A549 (cell line): ENCODE data around the gene BICDL1.

ENCODE experiments used
- BHLHE40 ChIP-seq: IDR thresholded peaks from 2 replicates; pipeline ENCODE4 v1.6.1; 2012; ENCODE audit warnings: low read depth, low read length, inconsistent platforms
- CEBPB ChIP-seq, 2 experiments: fragments of >200 bp in 1 of 2; sonication (Bioruptor Twin) in 1 of 2; formaldehyde crosslinking in 1 of 2; IDR thresholded peaks; 2 replicates each; pipeline ENCODE4 v1.6.1; 2012 to 2016
- CHD2 ChIP-seq: fragments of 150-350 bp; IDR thresholded peaks from 2 replicates; pipeline ENCODE4 v1.6.1; 2014; ENCODE audit warnings: low read length; ENCODE audit not compliant: partially characterized antibody
- FOSL2 ChIP-seq, 2 experiments: fragments of 450-650 bp in 1 of 2; fragments of >200 bp in 1 of 2; sonication (Bioruptor Twin) in 1 of 2; formaldehyde crosslinking; IDR thresholded peaks; 2 replicates each; pipeline versions ENCODE4 v1.5.0 to v1.6.1; 2016 to 2020; ENCODE audit warnings: mild to moderate bottlenecking in 1 of 2, moderate library complexity in 1 of 2
- GATA3 ChIP-seq: IDR thresholded peaks from 2 replicates; pipeline ENCODE4 v1.6.1; 2012; ENCODE audit warnings: borderline replicate concordance
- HOXB5 ChIP-seq: fragments of 250-450 bp; sonication (Bioruptor Pico); IDR thresholded peaks from 2 replicates; pipeline ENCODE4 v1.5.0; 2020; ENCODE audit warnings: mild to moderate bottlenecking, moderate library complexity
- JUN ChIP-seq, 2 experiments: fragments of >200 bp; sonication (Bioruptor Twin); formaldehyde crosslinking; IDR thresholded peaks; 2 replicates in 1 of 2; 3 replicates in 1 of 2; pipeline ENCODE4 v1.6.1; 2016 to 2017
- KDM1A ChIP-seq: fragments of 200-600 bp; sonication (generic); IDR thresholded peaks from 2 replicates; pipeline ENCODE4 v1.6.1; 2016; ENCODE audit warnings: low read depth, mild to moderate bottlenecking
- MAFK ChIP-seq: fragments of 450-650 bp; IDR thresholded peaks from 2 replicates; pipeline ENCODE4 v1.6.1; 2014; ENCODE audit not compliant: partially characterized antibody
- NFE2L2 ChIP-seq: fragments of 150-350 bp; conservative IDR thresholded peaks from 2 replicates; pipeline ENCODE4 v1.6.1; 2014; ENCODE audit warnings: low read length
- PHF8 ChIP-seq: fragments of 200-600 bp; sonication (generic); IDR thresholded peaks from 2 replicates; pipeline ENCODE4 v1.6.1; 2016; ENCODE audit warnings: low read depth, mild to moderate bottlenecking, antibody characterized with exemption, moderate library complexity, borderline replicate concordance
- TP53 ChIP-seq: fragments of 250-450 bp; sonication (Bioruptor Pico); IDR thresholded peaks from 2 replicates; pipeline ENCODE4 v1.5.0; 2021; ENCODE audit warnings: mild to moderate bottlenecking, moderate library complexity
- TF ChIP-seq, protein P1 (sequence below): fragments of >200 bp; sonication (Bioruptor Twin); formaldehyde crosslinking; IDR thresholded peaks from 3 replicates; pipeline ENCODE4 v1.5.1; 2016
- TF ChIP-seq, protein P2 (sequence below): fragments of 200-600 bp; sonication (generic); IDR thresholded peaks from 2 replicates; pipeline ENCODE4 v1.6.1; 2016; ENCODE audit warnings: antibody characterized with exemption, mild to moderate bottlenecking, moderate library complexity

DNA sequence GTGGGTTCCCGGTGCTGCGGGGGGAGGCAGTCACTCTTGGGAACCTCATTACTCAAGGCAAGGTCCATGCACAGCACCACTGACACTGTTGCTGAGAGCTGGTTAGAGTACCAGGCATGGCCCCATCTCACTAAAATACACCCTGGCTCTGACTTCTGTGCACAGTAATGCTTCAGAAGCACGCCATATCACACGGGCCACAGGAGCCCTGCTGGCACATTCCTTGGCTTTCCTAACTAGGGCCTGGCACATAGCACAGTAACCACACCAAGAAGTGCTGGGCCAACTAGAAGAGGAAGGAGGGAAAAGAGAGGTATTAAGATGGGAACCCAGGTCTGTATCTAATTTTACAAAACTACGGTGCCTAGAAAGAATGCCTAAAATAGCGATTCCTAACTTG is 141.0 kb downstream of the BICDL1 start:
- TF ChIP-seq MAFK (no peak), JUN (IDR thresholded peaks at IDR 0.05) (no peak), PHF8 (no peak), CEBPB (IDR thresholded peaks at IDR 0.05) (no peak), TP53 (CRISPR knock-in tag) (no peak), GATA3 (no peak), NFE2L2 (no peak), CHD2 (no peak), KDM1A (no peak), FOSL2 (IDR thresholded peaks at IDR 0.05) (no peak), FOSL2 (CRISPR knock-in tag; IDR thresholded peaks at IDR 0.05) (no peak), HOXB5 (CRISPR knock-in tag) (no peak), BHLHE40 (no peak)
- TF ChIP-seq, protein P1, sequence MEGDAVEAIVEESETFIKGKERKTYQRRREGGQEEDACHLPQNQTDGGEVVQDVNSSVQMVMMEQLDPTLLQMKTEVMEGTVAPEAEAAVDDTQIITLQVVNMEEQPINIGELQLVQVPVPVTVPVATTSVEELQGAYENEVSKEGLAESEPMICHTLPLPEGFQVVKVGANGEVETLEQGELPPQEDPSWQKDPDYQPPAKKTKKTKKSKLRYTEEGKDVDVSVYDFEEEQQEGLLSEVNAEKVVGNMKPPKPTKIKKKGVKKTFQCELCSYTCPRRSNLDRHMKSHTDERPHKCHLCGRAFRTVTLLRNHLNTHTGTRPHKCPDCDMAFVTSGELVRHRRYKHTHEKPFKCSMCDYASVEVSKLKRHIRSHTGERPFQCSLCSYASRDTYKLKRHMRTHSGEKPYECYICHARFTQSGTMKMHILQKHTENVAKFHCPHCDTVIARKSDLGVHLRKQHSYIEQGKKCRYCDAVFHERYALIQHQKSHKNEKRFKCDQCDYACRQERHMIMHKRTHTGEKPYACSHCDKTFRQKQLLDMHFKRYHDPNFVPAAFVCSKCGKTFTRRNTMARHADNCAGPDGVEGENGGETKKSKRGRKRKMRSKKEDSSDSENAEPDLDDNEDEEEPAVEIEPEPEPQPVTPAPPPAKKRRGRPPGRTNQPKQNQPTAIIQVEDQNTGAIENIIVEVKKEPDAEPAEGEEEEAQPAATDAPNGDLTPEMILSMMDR, result no peak
- TF ChIP-seq, protein P2, sequence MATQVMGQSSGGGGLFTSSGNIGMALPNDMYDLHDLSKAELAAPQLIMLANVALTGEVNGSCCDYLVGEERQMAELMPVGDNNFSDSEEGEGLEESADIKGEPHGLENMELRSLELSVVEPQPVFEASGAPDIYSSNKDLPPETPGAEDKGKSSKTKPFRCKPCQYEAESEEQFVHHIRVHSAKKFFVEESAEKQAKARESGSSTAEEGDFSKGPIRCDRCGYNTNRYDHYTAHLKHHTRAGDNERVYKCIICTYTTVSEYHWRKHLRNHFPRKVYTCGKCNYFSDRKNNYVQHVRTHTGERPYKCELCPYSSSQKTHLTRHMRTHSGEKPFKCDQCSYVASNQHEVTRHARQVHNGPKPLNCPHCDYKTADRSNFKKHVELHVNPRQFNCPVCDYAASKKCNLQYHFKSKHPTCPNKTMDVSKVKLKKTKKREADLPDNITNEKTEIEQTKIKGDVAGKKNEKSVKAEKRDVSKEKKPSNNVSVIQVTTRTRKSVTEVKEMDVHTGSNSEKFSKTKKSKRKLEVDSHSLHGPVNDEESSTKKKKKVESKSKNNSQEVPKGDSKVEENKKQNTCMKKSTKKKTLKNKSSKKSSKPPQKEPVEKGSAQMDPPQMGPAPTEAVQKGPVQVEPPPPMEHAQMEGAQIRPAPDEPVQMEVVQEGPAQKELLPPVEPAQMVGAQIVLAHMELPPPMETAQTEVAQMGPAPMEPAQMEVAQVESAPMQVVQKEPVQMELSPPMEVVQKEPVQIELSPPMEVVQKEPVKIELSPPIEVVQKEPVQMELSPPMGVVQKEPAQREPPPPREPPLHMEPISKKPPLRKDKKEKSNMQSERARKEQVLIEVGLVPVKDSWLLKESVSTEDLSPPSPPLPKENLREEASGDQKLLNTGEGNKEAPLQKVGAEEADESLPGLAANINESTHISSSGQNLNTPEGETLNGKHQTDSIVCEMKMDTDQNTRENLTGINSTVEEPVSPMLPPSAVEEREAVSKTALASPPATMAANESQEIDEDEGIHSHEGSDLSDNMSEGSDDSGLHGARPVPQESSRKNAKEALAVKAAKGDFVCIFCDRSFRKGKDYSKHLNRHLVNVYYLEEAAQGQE, result no peak
